ENCODE data around the gene HMOX2. TPM values are rescaled to one million over a fixed set of nuclear protein-coding genes. Genes with fewer than 3 reads are reported as not detected.
A peak's percentile ranks its signal among the peaks of the same experiment; 100 is the strongest.

HMOX2 gene, protein sequence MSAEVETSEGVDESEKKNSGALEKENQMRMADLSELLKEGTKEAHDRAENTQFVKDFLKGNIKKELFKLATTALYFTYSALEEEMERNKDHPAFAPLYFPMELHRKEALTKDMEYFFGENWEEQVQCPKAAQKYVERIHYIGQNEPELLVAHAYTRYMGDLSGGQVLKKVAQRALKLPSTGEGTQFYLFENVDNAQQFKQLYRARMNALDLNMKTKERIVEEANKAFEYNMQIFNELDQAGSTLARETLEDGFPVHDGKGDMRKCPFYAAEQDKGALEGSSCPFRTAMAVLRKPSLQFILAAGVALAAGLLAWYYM
- total RNA-seq, result 47.2 and 47.3 TPM in 2 replicates
- long read RNA-seq, transcript HMOX2-208 (6 exons, 2,147 nt), result major isoform, 101 of 145 reads
- long read RNA-seq, transcript HMOX2-205 (7 exons, 1,797 nt), result minor isoform, 17 of 145 reads
- long read RNA-seq, partial matches to known transcripts, result 7 of 145 reads
- long read RNA-seq, other reads (novel, unspliced or antisense), result 14 of 145 reads

DNA sequence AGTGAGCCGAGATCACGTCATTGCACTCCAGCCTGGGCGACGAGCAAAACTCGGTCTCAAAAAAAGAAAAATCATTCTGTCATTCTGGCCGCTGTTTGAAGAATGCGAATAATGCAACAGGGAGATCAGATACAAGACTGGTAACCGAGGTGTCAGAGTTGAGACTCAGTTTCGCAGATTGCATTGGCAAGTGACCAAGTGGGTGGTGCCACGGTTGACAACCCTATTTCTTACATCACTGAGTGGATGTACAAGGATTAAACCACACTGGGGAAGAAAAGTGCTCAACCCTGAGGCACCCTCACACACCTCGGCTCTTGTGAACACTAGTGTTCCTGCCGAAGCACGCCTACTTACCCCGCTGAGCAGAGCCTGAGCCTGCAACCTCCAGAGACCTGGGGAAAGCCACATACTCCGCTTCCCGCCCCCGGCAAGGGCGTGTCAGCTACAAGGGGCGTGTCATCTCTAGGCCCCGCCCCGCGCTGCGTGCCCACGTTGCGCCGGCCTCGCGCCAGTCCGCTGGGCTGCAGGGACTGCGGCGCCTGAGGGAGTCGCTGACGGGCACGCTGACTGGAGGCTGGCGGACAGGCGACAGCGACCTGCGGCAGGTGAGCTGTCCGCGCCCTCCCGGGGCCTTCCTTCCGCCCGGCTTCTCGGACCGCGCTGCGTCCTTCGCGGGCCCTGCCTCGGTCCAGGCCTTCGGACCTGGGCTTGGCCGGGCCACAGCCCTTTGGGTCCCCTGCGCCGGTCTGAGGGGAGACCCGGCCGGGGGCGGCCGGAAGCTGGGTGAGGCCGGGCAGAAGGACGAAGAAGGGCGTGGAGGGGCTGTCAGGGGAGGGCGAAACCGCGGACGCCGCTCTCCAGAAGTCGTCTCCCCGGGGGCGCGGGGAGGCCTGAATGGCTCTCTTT is at the start of gene HMOX2:
Gene HMOX2, plus strand, starts transcription at position 519 of the 909 bp plus-strand sequence. CDS start 29,127 bp downstream, outside the sequence.
- H3K4me1 Mint-ChIP-seq (ENCODE audit: unreplicated experiment), result peaks cover 29% of the 10 kb centered on the region
- peak within 1 kb of the TSS; percentile 81 for H3K4me3 Mint-ChIP-seq (ENCODE audit: unreplicated experiment)
- peak within 1 kb of the TSS; percentile 78 for H3K27ac Mint-ChIP-seq (ENCODE audit: unreplicated experiment)
- DNase-seq (ENCODE audit: extremely low spot score, unreplicated experiment), result peak; percentile 97
- TF ChIP-seq, protein P1, sequence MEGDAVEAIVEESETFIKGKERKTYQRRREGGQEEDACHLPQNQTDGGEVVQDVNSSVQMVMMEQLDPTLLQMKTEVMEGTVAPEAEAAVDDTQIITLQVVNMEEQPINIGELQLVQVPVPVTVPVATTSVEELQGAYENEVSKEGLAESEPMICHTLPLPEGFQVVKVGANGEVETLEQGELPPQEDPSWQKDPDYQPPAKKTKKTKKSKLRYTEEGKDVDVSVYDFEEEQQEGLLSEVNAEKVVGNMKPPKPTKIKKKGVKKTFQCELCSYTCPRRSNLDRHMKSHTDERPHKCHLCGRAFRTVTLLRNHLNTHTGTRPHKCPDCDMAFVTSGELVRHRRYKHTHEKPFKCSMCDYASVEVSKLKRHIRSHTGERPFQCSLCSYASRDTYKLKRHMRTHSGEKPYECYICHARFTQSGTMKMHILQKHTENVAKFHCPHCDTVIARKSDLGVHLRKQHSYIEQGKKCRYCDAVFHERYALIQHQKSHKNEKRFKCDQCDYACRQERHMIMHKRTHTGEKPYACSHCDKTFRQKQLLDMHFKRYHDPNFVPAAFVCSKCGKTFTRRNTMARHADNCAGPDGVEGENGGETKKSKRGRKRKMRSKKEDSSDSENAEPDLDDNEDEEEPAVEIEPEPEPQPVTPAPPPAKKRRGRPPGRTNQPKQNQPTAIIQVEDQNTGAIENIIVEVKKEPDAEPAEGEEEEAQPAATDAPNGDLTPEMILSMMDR (IDR thresholded peaks at IDR 0.05), result peak; percentile 51
- H3K9me3 Mint-ChIP-seq (ENCODE audit: unreplicated experiment), result peaks cover 3% of the 10 kb centered on the region
- H3K36me3 Mint-ChIP-seq (ENCODE audit: unreplicated experiment), result peaks cover 2% of the 10 kb centered on the region
- no peaks in the 10 kb centered on the region for H3K27me3 Mint-ChIP-seq (ENCODE audit: unreplicated experiment)

DNA sequence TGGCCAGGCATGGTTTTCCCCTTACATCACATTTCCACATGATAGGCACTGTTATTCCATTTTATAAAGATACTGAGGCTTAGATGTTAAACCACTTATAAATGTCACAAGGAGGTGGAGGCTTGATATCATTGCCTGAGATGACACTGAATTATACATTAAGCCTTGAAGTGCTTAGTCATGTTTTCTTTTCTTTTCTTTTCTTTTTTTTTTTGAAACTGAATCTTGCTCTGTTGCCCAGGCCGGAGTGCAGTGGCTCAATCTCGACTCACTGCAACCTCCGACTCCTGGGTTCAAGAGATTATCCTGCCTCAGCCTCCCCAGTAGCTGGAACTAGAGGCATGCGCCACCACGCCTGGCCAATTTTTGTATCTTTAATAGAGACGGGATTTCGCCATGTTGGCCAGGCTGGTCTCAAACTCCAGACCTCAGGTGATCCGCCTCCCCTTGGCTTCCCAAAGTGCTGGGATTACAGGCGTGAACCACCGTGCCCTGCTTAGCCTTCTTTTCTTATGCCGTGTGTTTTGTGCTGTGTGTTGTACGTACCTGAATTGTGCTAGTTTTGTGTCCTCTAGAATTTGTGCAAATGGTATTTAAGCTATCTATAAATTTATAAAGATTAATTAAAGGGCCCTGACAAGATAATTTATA is 49.4 kb upstream of the HMOX2 start:
- H3K27ac Mint-ChIP-seq (ENCODE audit: unreplicated experiment), result peak overlapping the region; percentile 100
- TF ChIP-seq, protein P1 (IDR thresholded peaks at IDR 0.05), result no peak
- no peaks in the 10 kb centered on the region for H3K27me3 Mint-ChIP-seq (ENCODE audit: unreplicated experiment)
- no peak for DNase-seq (ENCODE audit: extremely low spot score, unreplicated experiment)
- peak overlapping the region; percentile 91 for H3K4me3 Mint-ChIP-seq (ENCODE audit: unreplicated experiment)
- H3K9me3 Mint-ChIP-seq (ENCODE audit: unreplicated experiment), result no peaks in the 10 kb centered on the region
- H3K4me1 Mint-ChIP-seq (ENCODE audit: unreplicated experiment), result peaks cover 20% of the 10 kb centered on the region
- no peaks in the 10 kb centered on the region for H3K36me3 Mint-ChIP-seq (ENCODE audit: unreplicated experiment)

DNA sequence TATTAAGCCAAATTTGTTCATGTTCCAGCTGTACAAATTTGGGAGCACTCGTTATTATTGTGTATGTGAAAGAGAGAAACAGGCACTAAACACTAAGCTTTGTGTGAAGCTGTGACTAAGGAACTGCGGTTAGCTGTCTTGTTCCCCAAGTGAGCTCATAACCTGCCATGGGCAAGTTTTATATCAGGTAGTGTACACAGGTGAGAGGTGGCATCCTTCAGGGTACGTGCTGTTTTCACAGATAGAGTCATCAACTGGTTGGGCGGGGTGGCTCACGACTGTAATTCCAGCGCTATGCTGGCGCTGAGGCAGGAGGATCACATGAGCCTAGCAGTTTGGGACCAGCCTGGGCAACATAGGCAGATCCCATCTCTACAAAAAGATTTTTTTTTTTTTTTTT is 47.7 kb upstream of the HMOX2 start:
- H3K4me3 Mint-ChIP-seq (ENCODE audit: unreplicated experiment), result peak overlapping the region; percentile 6
- TF ChIP-seq, protein P1 (IDR thresholded peaks at IDR 0.05), result no peak

DNA sequence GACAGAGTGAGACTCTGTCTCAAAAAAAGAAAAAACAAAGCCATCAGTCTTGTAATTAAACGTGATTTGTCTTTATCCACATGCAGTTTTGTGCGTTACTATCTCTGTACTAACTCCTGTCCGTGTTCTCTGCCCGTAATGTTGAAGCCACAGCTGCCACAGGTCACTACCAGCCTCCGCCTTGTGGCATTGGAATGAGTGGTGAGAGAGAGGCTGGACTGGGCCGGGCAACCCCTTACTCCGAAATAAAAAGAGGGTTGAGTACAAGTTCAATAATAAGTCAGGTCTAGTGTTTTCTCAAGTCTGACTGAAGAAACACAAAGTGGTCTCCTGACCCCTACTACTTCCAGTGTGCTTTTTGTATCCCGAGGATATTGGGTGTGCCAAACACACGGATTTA is 45.2 kb upstream of the HMOX2 start:
- Mint-ChIP-seq H3K27ac (ENCODE audit: unreplicated experiment) (no peak overlapping the region), H3K9me3 (ENCODE audit: unreplicated experiment) (no peaks in the 10 kb centered on the region)

More for the DNA sequence above, 47.7 kb upstream of the HMOX2 start:
- Mint-ChIP-seq H3K27me3 (ENCODE audit: unreplicated experiment) (no peaks in the 10 kb centered on the region), H3K27ac (ENCODE audit: unreplicated experiment) (no peak overlapping the region), H3K36me3 (ENCODE audit: unreplicated experiment) (peaks cover 1% of the 10 kb centered on the region), H3K9me3 (ENCODE audit: unreplicated experiment) (no peaks in the 10 kb centered on the region), H3K4me1 (ENCODE audit: unreplicated experiment) (peaks cover 20% of the 10 kb centered on the region)
- DNase-seq (ENCODE audit: extremely low spot score, unreplicated experiment), result no peak

More for the DNA sequence above, 45.2 kb upstream of the HMOX2 start:
- Mint-ChIP-seq H3K4me3 (ENCODE audit: unreplicated experiment) (no peak overlapping the region), H3K4me1 (ENCODE audit: unreplicated experiment) (peaks cover 14% of the 10 kb centered on the region), H3K36me3 (ENCODE audit: unreplicated experiment) (peaks cover 6% of the 10 kb centered on the region), H3K27me3 (ENCODE audit: unreplicated experiment) (no peaks in the 10 kb centered on the region)
- DNase-seq (ENCODE audit: extremely low spot score, unreplicated experiment), result no peak
- TF ChIP-seq, protein P1 (IDR thresholded peaks at IDR 0.05), result no peak

All from osteocyte (in vitro differentiated cells).